Gastroesophageal sphincter (tissue), 3 donors: ENCODE measurements around the gene NFASC.

Source experiments
- POLR2A ChIP-seq, 2 donors: fragments of 450-650 bp; IDR thresholded peaks; one replicate each; pipeline ENCODE4 v1.6.1; 2017; ENCODE audit warnings: antibody characterized with exemption in 2 of 2, mild to moderate bottlenecking in 2 of 2, moderate library complexity in 1 of 2
- POLR2AphosphoS5 ChIP-seq: sonication (generic); formaldehyde crosslinking; IDR thresholded peaks from one replicate; pipeline ENCODE4 v1.6.1; 2017; ENCODE audit warnings: antibody characterized with exemption
- TF ChIP-seq, protein P1 (sequence below), 4 experiments: fragments of 200-600 bp in 2 of 4; fragments of 450-650 bp in 2 of 4; sonication (generic) in 1 of 4; IDR thresholded peaks; one replicate each; pipeline ENCODE4 v1.5.1; 2017 to 2019; ENCODE audit warnings: antibody characterized with exemption in 4 of 4, mild to moderate bottlenecking in 2 of 4, moderate library complexity in 2 of 4

GRCh38 chr1:204940591-204940990, 69.9 kb downstream of the NFASC start:
- TF ChIP-seq, protein P1, sequence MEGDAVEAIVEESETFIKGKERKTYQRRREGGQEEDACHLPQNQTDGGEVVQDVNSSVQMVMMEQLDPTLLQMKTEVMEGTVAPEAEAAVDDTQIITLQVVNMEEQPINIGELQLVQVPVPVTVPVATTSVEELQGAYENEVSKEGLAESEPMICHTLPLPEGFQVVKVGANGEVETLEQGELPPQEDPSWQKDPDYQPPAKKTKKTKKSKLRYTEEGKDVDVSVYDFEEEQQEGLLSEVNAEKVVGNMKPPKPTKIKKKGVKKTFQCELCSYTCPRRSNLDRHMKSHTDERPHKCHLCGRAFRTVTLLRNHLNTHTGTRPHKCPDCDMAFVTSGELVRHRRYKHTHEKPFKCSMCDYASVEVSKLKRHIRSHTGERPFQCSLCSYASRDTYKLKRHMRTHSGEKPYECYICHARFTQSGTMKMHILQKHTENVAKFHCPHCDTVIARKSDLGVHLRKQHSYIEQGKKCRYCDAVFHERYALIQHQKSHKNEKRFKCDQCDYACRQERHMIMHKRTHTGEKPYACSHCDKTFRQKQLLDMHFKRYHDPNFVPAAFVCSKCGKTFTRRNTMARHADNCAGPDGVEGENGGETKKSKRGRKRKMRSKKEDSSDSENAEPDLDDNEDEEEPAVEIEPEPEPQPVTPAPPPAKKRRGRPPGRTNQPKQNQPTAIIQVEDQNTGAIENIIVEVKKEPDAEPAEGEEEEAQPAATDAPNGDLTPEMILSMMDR (IDR thresholded peaks at IDR 0.05) = no peak
- TF ChIP-seq POLR2AphosphoS5 (no peak), POLR2A (IDR thresholded peaks at IDR 0.05) (no peak)
